Transverse colon (tissue), 4 donors: ENCODE measurements around the gene SLC25A17. TPM values are rescaled to one million over a fixed set of nuclear protein-coding genes. Genes with fewer than 3 reads are reported as not detected.

Experiments
- DNase-seq: peaks from one replicate; pipeline ENCODE4 v3.0.0-alpha.2; 2019
- H3K27ac ChIP-seq, 4 donors: fragments of 200-600 bp; sonication (generic); 2 replicates each; pipeline ENCODE4 v1.5.1; 2016 to 2018; ENCODE audit warnings: inconsistent platforms in 4 of 4
- H3K27me3 ChIP-seq: fragments of 200-600 bp; sonication (generic); 2 replicates; pipeline ENCODE4 v1.5.1; 2017; ENCODE audit warnings: inconsistent platforms
- H3K36me3 ChIP-seq, 4 donors: fragments of 200-600 bp; sonication (generic); 2 replicates each; pipeline ENCODE4 v1.5.1; 2017 to 2019; ENCODE audit warnings: inconsistent platforms in 4 of 4
- H3K4me1 ChIP-seq, 4 donors: fragments of 200-600 bp; sonication (generic); 2 replicates each; pipeline ENCODE4 v1.5.1; 2017 to 2020; ENCODE audit warnings: inconsistent platforms in 4 of 4
- H3K4me3 ChIP-seq, 4 donors: fragments of 200-600 bp; sonication (generic); 1 replicate in 1 of 4; 2 replicates in 3 of 4; pipeline versions ENCODE4 v1.5.1 to v1.6.1; 2017 to 2019; ENCODE audit warnings: inconsistent platforms in 4 of 4
- H3K9me3 ChIP-seq, 2 donors: fragments of 200-600 bp; sonication (generic); 2 replicates each; pipeline ENCODE4 v1.5.1; 2017 to 2019; ENCODE audit warnings: inconsistent platforms in 2 of 2
- CTCF ChIP-seq, 5 experiments: fragments of 200-600 bp in 3 of 5; fragments of 450-650 bp in 2 of 5; sonication (generic) in 3 of 5; IDR thresholded peaks; 1 replicate in 2 of 5; 2 replicates in 3 of 5; pipeline ENCODE4 v1.5.1; 2016 to 2017; ENCODE audit warnings: antibody characterized with exemption in 5 of 5, inconsistent platforms in 3 of 5, mild to moderate bottlenecking in 2 of 5, moderate library complexity in 1 of 5
- EP300 ChIP-seq: sonication (generic); formaldehyde crosslinking; IDR thresholded peaks from one replicate; pipeline ENCODE4 v1.6.1; 2017; ENCODE audit warnings: antibody characterized with exemption, low read depth
- POLR2A ChIP-seq: fragments of 450-650 bp; IDR thresholded peaks from one replicate; pipeline ENCODE4 v1.6.1; 2016; ENCODE audit warnings: antibody characterized with exemption, mild to moderate bottlenecking, moderate library complexity
- POLR2AphosphoS5 ChIP-seq, 3 donors: sonication (generic); formaldehyde crosslinking; IDR thresholded peaks; one replicate each; pipeline ENCODE4 v1.6.1; 2016; ENCODE audit warnings: antibody characterized with exemption in 3 of 3
- WGBS, 2 donors: methylation state at CpG; one replicate each; pipeline ENCODE4 v1.1.5; 2018; ENCODE audit warnings: low coverage in 1 of 2; 5-methylcytosine and 5-hydroxymethylcytosine counted together
- in situ Hi-C, 4 donors: fragments of 200-750 bp; cut with MboI; loops; one replicate each; pipeline versions ENCODE4 v1.15.0 to v1.15.1; 2017; ENCODE audit warnings: low sequenced_read_pairs in 3 of 4, low pct_ligation_motif_present in 1 of 4, low pct_unique_long_range_greater_than_20kb in 1 of 4
- intact Hi-C: fragments of 100-400 bp; cut with DNase I; formaldehyde crosslinking; loops from one replicate; pipeline ENCODE4 v1.15.1; 2023; ENCODE audit warnings: low total_unique reads
- total RNA-seq, 4 donors: library from RNA; depleted of rRNA; stranded (reverse); fragments of >200 nt; gene quantifications; one replicate each; pipeline ENCODE4 v1.1.0, GENCODE V29; 2016

Gene SLC25A17
- total RNA-seq, 4 donors from 2014 or later, result 8.0 to 20.2 (median 12.5) TPM

- H3K36me3 ChIP-seq, result no peaks in the 10 kb centered on the region
- intact Hi-C loops, result no loop called here
- no peaks in the 10 kb centered on the region for H3K4me1 ChIP-seq
- TF ChIP-seq CTCF (IDR thresholded peaks at IDR 0.05) (no peak), POLR2A (no peak), EP300 (no peak), POLR2AphosphoS5 (IDR thresholded peaks at IDR 0.05) (no peak)
- H3K4me3 ChIP-seq, result no peak overlapping the region
- no peak for DNase-seq
- no peaks in the 10 kb centered on the region for H3K9me3 ChIP-seq
- H3K27ac ChIP-seq, result no peak overlapping the region
- in situ Hi-C loops, result no loop called here
- no peaks in the 10 kb centered on the region for H3K27me3 ChIP-seq
- 82 to 93% methylated on average over 3 of the region's 3 CpGs for WGBS, 2 donors
Observed at GRCh38 chr22:40806711-40807110, 12.4 kb downstream of the SLC25A17 start.

GRCh38 chr22:40805699-40806203 lies 13.4 kb downstream of the SLC25A17 start:
- 98 to 100% methylated on average over 1 to 3 of the region's 3 CpGs for WGBS, 2 donors
- no peaks in the 10 kb centered on the region for H3K9me3 ChIP-seq
- H3K27me3 ChIP-seq, result no peaks in the 10 kb centered on the region
- no peaks in the 10 kb centered on the region for H3K4me1 ChIP-seq
- in situ Hi-C loops (no loop called here), intact Hi-C loops (no loop called here)
- H3K4me3 ChIP-seq, result no peak overlapping the region
- DNase-seq, result no peak
- no peak overlapping the region for H3K27ac ChIP-seq
- H3K36me3 ChIP-seq, result no peaks in the 10 kb centered on the region
- TF ChIP-seq CTCF (IDR thresholded peaks at IDR 0.05) (no peak), POLR2AphosphoS5 (IDR thresholded peaks at IDR 0.05) (no peak), POLR2A (no peak), EP300 (no peak)

GRCh38 chr22:40805239-40805638 lies 13.9 kb downstream of the SLC25A17 start:
- in situ Hi-C loops, result no loop called here
- TF ChIP-seq EP300 (no peak), POLR2A (no peak), CTCF (IDR thresholded peaks at IDR 0.05) (no peak), POLR2AphosphoS5 (IDR thresholded peaks at IDR 0.05) (no peak)
- Histone ChIP-seq H3K27ac (no peak overlapping the region), H3K4me1 (no peaks in the 10 kb centered on the region), H3K36me3 (no peaks in the 10 kb centered on the region), H3K27me3 (no peaks in the 10 kb centered on the region), H3K4me3 (no peak overlapping the region), H3K9me3 (no peaks in the 10 kb centered on the region)
- WGBS, 2 donors, result 94% methylated on average over 4 of the region's 4 CpGs; no CpG with 5 or more reads in 1 of the 2 donors
- DNase-seq, result no peak
- intact Hi-C loops, result no loop called here

GRCh38 chr22:40803321-40803720 lies 15.8 kb downstream of the SLC25A17 start:
- no peak for TF ChIP-seq POLR2A
- no peak for TF ChIP-seq EP300
- TF ChIP-seq CTCF (IDR thresholded peaks at IDR 0.05), result no peak
- TF ChIP-seq POLR2AphosphoS5 (IDR thresholded peaks at IDR 0.05), result no peak
- no peak for DNase-seq
- Histone ChIP-seq H3K4me1 (no peaks in the 10 kb centered on the region), H3K27ac (no peak overlapping the region), H3K27me3 (no peaks in the 10 kb centered on the region), H3K36me3 (no peaks in the 10 kb centered on the region), H3K9me3 (no peaks in the 10 kb centered on the region), H3K4me3 (no peak overlapping the region)
- in situ Hi-C loops (no loop called here), intact Hi-C loops (no loop called here)
- WGBS, 2 donors, result 71 to 85% methylated on average over 1 of the region's 1 CpG
